B cell (primary cell): ENCODE measurements around the gene ZRANB1. TPM values are rescaled to one million over a fixed set of nuclear protein-coding genes. Genes with fewer than 3 reads are reported as not detected.

Source experiments
- ATAC-seq: fragments of 200-7000 bp; cut with Tn5 transposase; one replicate; pipeline ENCODE4 v1.10.0; 2021; ENCODE audit warnings: low read depth, mild to moderate bottlenecking, moderate number of reproducible peaks, moderate library complexity
- CTCF ChIA-PET: fragments of 350-600 bp; sonication (Branson Sonifier 250); formaldehyde crosslinking; loops from one replicate; lab custom pipeline; 2021; ENCODE audit warnings: antibody characterized with exemption, inconsistent platforms; lab: Charles Lee
- POLR2A ChIA-PET: fragments of 350-600 bp; sonication (Branson Sonifier 250); formaldehyde crosslinking; loops from one replicate; lab custom pipeline; 2021; ENCODE audit warnings: antibody characterized with exemption; lab: Charles Lee
- DNase-seq: peaks from one replicate; pipeline ENCODE4 v3.0.0; 2013
- H2AFZ ChIP-seq: 2 replicates; pipeline ENCODE4 v1.6.1; 2012; ENCODE audit warnings: mild to moderate bottlenecking, low read depth, low read length; ENCODE audit not compliant: insufficient read depth, poor library complexity, severe bottlenecking
- H3K27ac ChIP-seq, 2 donors: 1 replicate in 1 of 2; 2 replicates in 1 of 2; pipeline ENCODE4 v1.5.1; 2012 to 2013; ENCODE audit warnings: low read length in 2 of 2, mild to moderate bottlenecking in 2 of 2, moderate library complexity in 1 of 2
- H3K27me3 ChIP-seq, 4 experiments: fragments of 200-600 bp in 1 of 4; sonication (generic) in 1 of 4; replicated peaks in 1 of 4; 1 replicate in 2 of 4; 2 replicates in 2 of 4; pipeline versions ENCODE4 v1.6.1 to v1.7.0; 2013 to 2016; ENCODE audit warnings: low read length in 3 of 4, mild to moderate bottlenecking in 2 of 4, mixed read lengths in 1 of 4, moderate library complexity in 1 of 4; ENCODE audit not compliant: insufficient read depth in 4 of 4, control insufficient read depth in 3 of 4; ENCODE audit errors: control extremely low read depth in 1 of 4
- H3K36me3 ChIP-seq, 2 experiments: replicated peaks in 1 of 2; 1 replicate in 1 of 2; 2 replicates in 1 of 2; pipeline versions ENCODE4 v1.6.1 to v1.7.1; 2013; ENCODE audit warnings: low read length in 1 of 2; ENCODE audit not compliant: insufficient read depth in 2 of 2, control insufficient read depth in 1 of 2; ENCODE audit errors: control extremely low read depth in 1 of 2, extremely low read depth in 1 of 2
- H3K4me1 ChIP-seq, 2 donors: fragments of 200-600 bp in 1 of 2; sonication (generic) in 1 of 2; 1 replicate in 1 of 2; 2 replicates in 1 of 2; pipeline versions ENCODE4 v1.5.1 to v1.6.1; 2013 to 2017; ENCODE audit warnings: low read length in 2 of 2; ENCODE audit not compliant: control insufficient read depth in 2 of 2, insufficient read depth in 2 of 2
- H3K4me2 ChIP-seq: replicated peaks from 2 replicates; pipeline ENCODE3; 2012; ENCODE audit warnings: mild to moderate bottlenecking, low read depth, low read length; ENCODE audit not compliant: poor library complexity, severe bottlenecking
- H3K4me3 ChIP-seq, 5 experiments: fragments of 200-600 bp in 1 of 5; sonication (generic) in 1 of 5; 1 replicate in 3 of 5; 2 replicates in 2 of 5; pipeline versions ENCODE4 v1.5.1 to v1.7.0; 2011 to 2016; ENCODE audit warnings: low read length in 4 of 5, mild to moderate bottlenecking in 4 of 5, low read depth in 2 of 5, control low read depth in 1 of 5, moderate library complexity in 1 of 5; ENCODE audit not compliant: insufficient read depth in 1 of 5; ENCODE audit errors: control extremely low read depth in 1 of 5, extremely low read depth in 1 of 5
- H3K79me2 ChIP-seq: fragments of 200-600 bp; sonication (generic); one replicate; pipeline ENCODE4 v1.6.0; 2016; ENCODE audit warnings: low read length; ENCODE audit not compliant: control insufficient read depth, insufficient read depth
- H3K9ac ChIP-seq: fragments of 200-600 bp; sonication (generic); 2 replicates; pipeline ENCODE4 v1.6.1; 2017; ENCODE audit warnings: mild to moderate bottlenecking, low read length, moderate library complexity
- H3K9me3 ChIP-seq, 3 donors: one replicate each; pipeline versions ENCODE4 v1.6.1 to v1.7.1; 2013; ENCODE audit warnings: low read length in 2 of 3; ENCODE audit not compliant: control insufficient read depth in 2 of 3, insufficient read depth in 1 of 3; ENCODE audit errors: control extremely low read depth in 1 of 3
- H4K20me1 ChIP-seq: 2 replicates; pipeline ENCODE4 v1.6.0; 2012; ENCODE audit warnings: mild to moderate bottlenecking, low read length; ENCODE audit not compliant: insufficient read depth, control insufficient read depth, poor library complexity, severe bottlenecking
- H3K27ac Mint-ChIP-seq: one replicate; pipeline ENCODE4 v1.8.0; 2021; ENCODE audit warnings: mixed read lengths
- H3K27me3 Mint-ChIP-seq: one replicate; pipeline ENCODE4 v1.8.0; 2021; ENCODE audit warnings: mixed read lengths
- H3K4me1 Mint-ChIP-seq: one replicate; pipeline ENCODE4 v1.8.0; 2021; ENCODE audit warnings: mixed read lengths
- H3K4me3 Mint-ChIP-seq: one replicate; pipeline ENCODE4 v1.8.0; 2021; ENCODE audit warnings: mixed read lengths
- H3K9me3 Mint-ChIP-seq: one replicate; pipeline ENCODE4 v1.8.0; 2022; ENCODE audit warnings: mixed read lengths; ENCODE audit not compliant: insufficient read depth
- EZH2 ChIP-seq: IDR thresholded peaks from 2 replicates; pipeline ENCODE4 v1.6.1; 2012; ENCODE audit warnings: borderline replicate concordance, low read depth, mild to moderate bottlenecking, moderate library complexity, low read length; ENCODE audit not compliant: insufficient read depth, poor library complexity, severe bottlenecking
- WGBS: methylation state at CpG from one replicate; pipeline ENCODE4 v1.1.5; 2013; ENCODE audit warnings: missing lambda C conversion rate; ENCODE audit not compliant: insufficient coverage; 5-methylcytosine and 5-hydroxymethylcytosine counted together
- intact Hi-C: fragments of 100-400 bp; cut with micrococcal nuclease; formaldehyde crosslinking; loops from one replicate; pipeline ENCODE4 v1.10.0; 2022
- polyA plus RNA-seq: library from polyadenylated mRNA; depleted of rRNA; stranded (reverse); fragments of >200 nt; gene quantifications from 2 replicates; pipeline ENCODE4 v1.2.3, GENCODE V29; 2012
- total RNA-seq, 2 donors: library from RNA; stranded (reverse); fragments of 120-200 nt in 1 of 2; gene quantifications; 1 replicate in 1 of 2; 2 replicates in 1 of 2; pipeline versions ENCODE4 v1.2.3 to v1.2.4, GENCODE V29; 2013 to 2022
- TF ChIP-seq, protein P1 (sequence below): fragments of 200-600 bp; IDR thresholded peaks from one replicate; pipeline ENCODE4 v1.8.0; 2022; ENCODE audit warnings: antibody characterized with exemption, mild to moderate bottlenecking

The ZRANB1 gene
- total and polyA plus RNA-seq, 2 donors (not counting 1 experiment from before 2014, with no cell fraction given) = 6.5 to 28.0 TPM

DNA sequence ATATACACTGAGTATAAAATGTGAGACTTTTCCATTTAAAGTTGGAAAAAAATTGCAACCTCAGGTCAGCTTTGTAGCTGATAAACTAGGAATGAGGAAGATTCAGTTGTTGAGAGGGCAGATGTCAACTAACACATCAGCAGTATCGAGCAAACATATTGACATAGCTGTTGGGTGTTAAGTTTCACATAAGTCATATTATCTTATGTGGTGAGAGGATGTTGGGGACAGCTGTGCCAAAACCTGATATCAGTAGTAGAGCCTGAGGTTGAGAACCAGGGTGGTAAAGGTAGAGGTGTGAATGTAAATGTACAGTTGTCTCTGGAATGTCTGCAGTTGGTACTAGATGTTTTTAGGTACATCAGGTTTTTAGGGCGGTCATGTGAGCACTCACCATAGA, 5.0 kb downstream of the ZRANB1 start:
- Mint-ChIP-seq H3K4me1 (peaks cover 42% of the 10 kb centered on the region), H3K4me3 (no peak overlapping the region), H3K27ac (no peak overlapping the region), H3K9me3 (no peaks in the 10 kb centered on the region), H3K27me3 (no peaks in the 10 kb centered on the region)
- H3K9me3 ChIP-seq = no peaks in the 10 kb centered on the region
- no peak overlapping the region for H3K4me3 ChIP-seq
- H3K4me2 ChIP-seq = no peak overlapping the region
- ChIA-PET CTCF (no interaction called here), POLR2A (no interaction called here)
- no peaks in the 10 kb centered on the region for H3K27me3 ChIP-seq
- ATAC-seq = no peak
- H3K27ac ChIP-seq = no peak overlapping the region
- H3K36me3 ChIP-seq = peaks cover 6 to 27% of the 10 kb centered on the region in 2 experiments
- peaks cover 81% of the 10 kb centered on the region for H4K20me1 ChIP-seq
- no CpG with 5 or more reads among the region's 2 CpGs for WGBS
- H2AFZ ChIP-seq = no peak overlapping the region
- H3K9ac ChIP-seq = no peak overlapping the region
- H3K4me1 ChIP-seq = no peaks in the 10 kb centered on the region
- no peak for DNase-seq
- H3K79me2 ChIP-seq = peaks cover 89% of the 10 kb centered on the region
- no peak for TF ChIP-seq EZH2
- TF ChIP-seq, protein P1, sequence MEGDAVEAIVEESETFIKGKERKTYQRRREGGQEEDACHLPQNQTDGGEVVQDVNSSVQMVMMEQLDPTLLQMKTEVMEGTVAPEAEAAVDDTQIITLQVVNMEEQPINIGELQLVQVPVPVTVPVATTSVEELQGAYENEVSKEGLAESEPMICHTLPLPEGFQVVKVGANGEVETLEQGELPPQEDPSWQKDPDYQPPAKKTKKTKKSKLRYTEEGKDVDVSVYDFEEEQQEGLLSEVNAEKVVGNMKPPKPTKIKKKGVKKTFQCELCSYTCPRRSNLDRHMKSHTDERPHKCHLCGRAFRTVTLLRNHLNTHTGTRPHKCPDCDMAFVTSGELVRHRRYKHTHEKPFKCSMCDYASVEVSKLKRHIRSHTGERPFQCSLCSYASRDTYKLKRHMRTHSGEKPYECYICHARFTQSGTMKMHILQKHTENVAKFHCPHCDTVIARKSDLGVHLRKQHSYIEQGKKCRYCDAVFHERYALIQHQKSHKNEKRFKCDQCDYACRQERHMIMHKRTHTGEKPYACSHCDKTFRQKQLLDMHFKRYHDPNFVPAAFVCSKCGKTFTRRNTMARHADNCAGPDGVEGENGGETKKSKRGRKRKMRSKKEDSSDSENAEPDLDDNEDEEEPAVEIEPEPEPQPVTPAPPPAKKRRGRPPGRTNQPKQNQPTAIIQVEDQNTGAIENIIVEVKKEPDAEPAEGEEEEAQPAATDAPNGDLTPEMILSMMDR = no peak
- intact Hi-C loops = no loop called here

- no peak for TF ChIP-seq EZH2
- TF ChIP-seq, protein P1 = no peak
- H3K36me3 ChIP-seq = peaks cover 6 to 31% of the 10 kb centered on the region in 2 experiments
- no peak overlapping the region for H3K4me3 ChIP-seq
- ChIA-PET CTCF (no interaction called here), POLR2A (no interaction called here)
- WGBS = 93% methylated on average over 3 of the region's 5 CpGs
- H3K4me3 Mint-ChIP-seq = no peak overlapping the region
- peaks cover 76% of the 10 kb centered on the region for H4K20me1 ChIP-seq
- H3K9ac ChIP-seq = no peak overlapping the region
- H3K4me2 ChIP-seq = no peak overlapping the region
- no peaks in the 10 kb centered on the region for H3K9me3 ChIP-seq
- no peaks in the 10 kb centered on the region for H3K9me3 Mint-ChIP-seq
- no peaks in the 10 kb centered on the region for H3K4me1 ChIP-seq
- DNase-seq (no peak), ATAC-seq (no peak)
- H3K27me3 ChIP-seq = no peaks in the 10 kb centered on the region
- no peaks in the 10 kb centered on the region for H3K27me3 Mint-ChIP-seq
- intact Hi-C loops = no loop called here
- H3K4me1 Mint-ChIP-seq = peaks cover 30% of the 10 kb centered on the region
- peaks cover 87% of the 10 kb centered on the region for H3K79me2 ChIP-seq
- no peak overlapping the region for H2AFZ ChIP-seq
- H3K27ac Mint-ChIP-seq = no peak overlapping the region
- H3K27ac ChIP-seq = no peak overlapping the region
Measured at GRCh38 chr10:124949543-124949942, 7.6 kb downstream of the ZRANB1 start.
